ENCODE measurements around the gene PRKCD. TPM values are rescaled to one million over a fixed set of nuclear protein-coding genes. Genes with fewer than 3 reads are reported as not detected.

The PRKCD gene
- polyA plus RNA-seq, 1 experiment = 13.7 TPM

DNA sequence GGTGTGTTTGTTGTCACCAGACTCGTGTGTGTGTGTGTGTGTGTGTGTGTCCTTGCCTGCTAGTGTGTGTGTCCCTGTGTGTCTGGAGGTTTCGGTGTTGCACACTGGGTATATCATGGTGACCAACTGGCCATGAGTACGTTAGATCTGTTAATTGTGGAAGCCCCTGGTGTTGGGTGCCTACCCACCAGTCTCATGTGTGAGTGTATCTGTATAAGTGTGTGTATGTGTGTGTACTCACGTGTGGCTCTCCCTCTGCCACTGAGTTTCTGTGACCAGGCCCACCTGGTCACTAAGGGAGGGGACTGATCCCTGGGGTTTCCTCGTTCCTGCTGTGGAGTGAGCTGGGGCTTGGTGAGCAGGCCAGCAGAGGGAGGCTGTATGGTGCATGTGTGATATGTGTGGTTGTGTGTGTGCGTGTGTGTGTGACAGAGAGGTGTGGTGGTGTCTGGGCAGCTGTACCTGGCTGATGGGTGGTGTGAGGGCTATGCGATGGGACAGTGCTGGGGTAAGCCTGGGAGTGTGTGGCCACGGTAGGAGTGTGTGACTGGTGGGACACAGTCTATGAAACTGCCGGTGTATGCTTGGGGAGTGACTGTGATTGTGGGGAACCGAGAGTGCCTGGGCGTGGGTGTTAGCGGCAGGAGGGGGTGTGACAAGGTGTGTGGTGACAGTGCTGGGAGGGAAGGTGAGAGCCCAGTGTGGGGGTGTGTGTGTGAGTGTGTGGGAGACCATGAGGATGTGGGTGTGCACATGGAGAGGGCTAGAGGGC lies 1.8 kb downstream of the PRKCD start:
- TF ChIP-seq, protein P1, sequence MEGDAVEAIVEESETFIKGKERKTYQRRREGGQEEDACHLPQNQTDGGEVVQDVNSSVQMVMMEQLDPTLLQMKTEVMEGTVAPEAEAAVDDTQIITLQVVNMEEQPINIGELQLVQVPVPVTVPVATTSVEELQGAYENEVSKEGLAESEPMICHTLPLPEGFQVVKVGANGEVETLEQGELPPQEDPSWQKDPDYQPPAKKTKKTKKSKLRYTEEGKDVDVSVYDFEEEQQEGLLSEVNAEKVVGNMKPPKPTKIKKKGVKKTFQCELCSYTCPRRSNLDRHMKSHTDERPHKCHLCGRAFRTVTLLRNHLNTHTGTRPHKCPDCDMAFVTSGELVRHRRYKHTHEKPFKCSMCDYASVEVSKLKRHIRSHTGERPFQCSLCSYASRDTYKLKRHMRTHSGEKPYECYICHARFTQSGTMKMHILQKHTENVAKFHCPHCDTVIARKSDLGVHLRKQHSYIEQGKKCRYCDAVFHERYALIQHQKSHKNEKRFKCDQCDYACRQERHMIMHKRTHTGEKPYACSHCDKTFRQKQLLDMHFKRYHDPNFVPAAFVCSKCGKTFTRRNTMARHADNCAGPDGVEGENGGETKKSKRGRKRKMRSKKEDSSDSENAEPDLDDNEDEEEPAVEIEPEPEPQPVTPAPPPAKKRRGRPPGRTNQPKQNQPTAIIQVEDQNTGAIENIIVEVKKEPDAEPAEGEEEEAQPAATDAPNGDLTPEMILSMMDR (IDR thresholded peaks at IDR 0.05; ENCODE audit: low read depth, low read length) = no peak
- no peak for DNase-seq (ENCODE audit: low read depth, low spot score)
- CTCF ChIA-PET = interaction anchor here (3.2 kb wide), 1 partner anchor 33 kb away, joined by 10 read pairs; no protein-coding TSS in a partner anchor
- Histone ChIP-seq H3K9me3 (ENCODE audit: control insufficient read depth, insufficient read depth, low read length) (no peaks in the 10 kb centered on the region; the same call in 1 of the 2 replicates), H3K27ac (ENCODE audit: low read depth, low read length) (no peak overlapping the region), H3K27me3 (ENCODE audit: control insufficient read depth, insufficient read depth, low read length) (peaks cover 5% of the 10 kb centered on the region), H3K4me3 (ENCODE audit: low read depth, low read length) (peak overlapping the region; percentile 79)
- POLR2A ChIA-PET = no interaction called here

DNA sequence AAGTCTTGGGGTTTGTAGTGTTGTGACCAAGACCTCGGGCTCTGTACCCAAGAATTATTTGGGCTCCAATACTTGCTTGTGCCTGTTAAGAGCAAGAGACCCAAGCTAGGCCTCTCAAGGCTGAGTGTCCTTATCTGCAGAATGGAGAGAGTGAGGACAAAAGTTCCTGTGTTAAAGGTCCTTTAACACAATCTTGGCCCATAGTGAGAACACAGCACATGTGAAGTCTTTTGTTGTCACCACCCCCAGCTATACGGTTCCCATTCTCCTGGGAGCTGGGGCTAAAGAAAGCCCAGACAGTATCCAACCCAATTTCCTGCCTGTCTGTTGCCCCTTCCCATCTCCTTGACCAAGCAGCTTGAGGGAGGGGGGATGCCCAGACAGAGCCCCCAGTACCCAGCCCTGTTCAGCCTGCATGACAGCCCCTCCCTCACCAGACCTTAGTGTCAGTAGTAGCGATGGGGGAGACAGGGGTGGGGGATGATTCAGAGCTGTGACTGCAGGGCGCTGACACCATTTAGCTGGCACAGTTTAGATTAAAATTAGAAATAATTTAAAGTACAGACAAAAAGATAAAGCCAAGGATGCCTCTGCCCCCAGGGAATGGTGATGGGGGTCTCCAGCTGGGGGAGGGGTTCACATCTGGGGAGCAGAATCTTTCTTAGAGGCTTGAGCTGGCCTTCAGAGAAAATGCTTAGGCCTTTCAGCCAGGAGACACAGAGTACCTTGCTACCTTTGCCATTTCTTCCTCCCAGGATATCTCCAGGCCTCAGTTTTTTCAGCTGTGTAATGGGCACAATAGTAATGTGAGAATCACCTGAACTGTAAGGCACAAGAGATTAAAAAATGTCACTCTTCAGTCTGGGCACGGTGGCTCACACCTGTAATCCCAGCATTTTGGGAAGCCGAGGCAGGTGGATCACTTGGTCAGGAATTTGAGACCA lies 2.7 kb downstream of the PRKCD start:
- POLR2A ChIA-PET = no interaction called here
- TF ChIP-seq, protein P1 (IDR thresholded peaks at IDR 0.05; ENCODE audit: low read depth, low read length) = no peak
- Histone ChIP-seq H3K27me3 (ENCODE audit: control insufficient read depth, insufficient read depth, low read length) (no peaks in the 10 kb centered on the region), H3K27ac (ENCODE audit: low read depth, low read length) (no peak overlapping the region), H3K4me3 (ENCODE audit: low read depth, low read length) (no peak overlapping the region), H3K9me3 (ENCODE audit: control insufficient read depth, insufficient read depth, low read length) (no peaks in the 10 kb centered on the region; the same call in 1 of the 2 replicates)
- DNase-seq (ENCODE audit: low read depth, low spot score) = no peak
- CTCF ChIA-PET = interaction anchor here (1.0 to 3.2 kb wide), 2 partner anchors 32 to 53 kb away, joined by 3 to 10 read pairs; no protein-coding TSS in a partner anchor

- H3K27me3 ChIP-seq (ENCODE audit: control insufficient read depth, insufficient read depth, low read length) = no peaks in the 10 kb centered on the region
- H3K27ac ChIP-seq (ENCODE audit: low read depth, low read length) = no peak overlapping the region
- TF ChIP-seq, protein P1 (IDR thresholded peaks at IDR 0.05; ENCODE audit: low read depth, low read length) = no peak
- no peaks in the 10 kb centered on the region; the same call in 1 of the 2 replicates for H3K9me3 ChIP-seq (ENCODE audit: control insufficient read depth, insufficient read depth, low read length)
- DNase-seq (ENCODE audit: low read depth, low spot score) = no peak
- H3K4me3 ChIP-seq (ENCODE audit: low read depth, low read length) = no peak overlapping the region
- ChIA-PET CTCF (interaction anchor here (3.2 kb wide), 1 partner anchor 31 kb away, joined by 10 read pairs; no protein-coding TSS in a partner anchor), POLR2A (interaction anchor here (0.5 kb wide), 1 partner anchor 114 kb away, joined by 4 read pairs; no protein-coding TSS in a partner anchor)
These were observed 3.9 kb downstream of the PRKCD start for GRCh38 chr3:53164911-53165310.

GRCh38 chr3:53166206-53166605 lies 5.2 kb downstream of the PRKCD start:
- no peak for DNase-seq (ENCODE audit: low read depth, low spot score)
- POLR2A ChIA-PET = no interaction called here
- Histone ChIP-seq H3K9me3 (ENCODE audit: control insufficient read depth, insufficient read depth, low read length) (no peaks in the 10 kb centered on the region; the same call in 1 of the 2 replicates), H3K27me3 (ENCODE audit: control insufficient read depth, insufficient read depth, low read length) (no peaks in the 10 kb centered on the region), H3K27ac (ENCODE audit: low read depth, low read length) (no peak overlapping the region), H3K4me3 (ENCODE audit: low read depth, low read length) (no peak overlapping the region)
- CTCF ChIA-PET = interaction anchor here (3.2 kb wide), 1 partner anchor 30 kb away, joined by 10 read pairs; no protein-coding TSS in a partner anchor
- TF ChIP-seq, protein P1 (IDR thresholded peaks at IDR 0.05; ENCODE audit: low read depth, low read length) = no peak

All from AG04450 (cell line).